ENCODE data around the gene RPS25. TPM values are rescaled to one million over a fixed set of nuclear protein-coding genes. Genes with fewer than 3 reads are reported as not detected.
"Not testable (repeated sequence)": the region's sequence is repeated elsewhere in the genome, so short reads cannot be mapped to it uniquely, and the experiment has no call there.

Gene RPS25
- total RNA-seq, 1 donor from 2014 or later, result 1,353 TPM

DNA sequence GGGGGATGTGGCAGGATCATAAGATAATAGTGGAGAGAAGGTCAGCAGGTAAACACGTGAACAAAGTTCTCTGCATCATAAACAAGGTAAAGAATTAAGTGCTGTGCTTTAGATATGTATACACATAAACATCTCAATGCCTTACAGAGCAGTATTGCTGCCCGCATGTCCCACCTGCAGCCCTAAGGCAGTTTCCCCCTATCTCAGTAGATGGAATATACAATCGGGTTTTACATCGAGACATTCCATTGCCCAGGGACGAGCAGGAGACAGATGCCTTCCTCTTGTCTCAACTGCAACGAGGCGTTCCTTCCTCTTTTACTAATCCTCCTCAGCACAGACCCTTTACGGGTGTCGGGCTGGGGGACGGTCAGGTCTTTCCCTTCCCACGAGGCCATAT is 21.3 kb upstream of the RPS25 start:
- DNase-seq (ENCODE audit: low spot score), result not testable (repeated sequence)

- no peak for DNase-seq (ENCODE audit: low spot score)
Measured at GRCh38 chr11:119038884-119039283, 20.7 kb upstream of the RPS25 start.

GRCh38 chr11:119034813-119035212 is 16.7 kb upstream of the RPS25 start:
- no peak for DNase-seq (ENCODE audit: low spot score)

DNA sequence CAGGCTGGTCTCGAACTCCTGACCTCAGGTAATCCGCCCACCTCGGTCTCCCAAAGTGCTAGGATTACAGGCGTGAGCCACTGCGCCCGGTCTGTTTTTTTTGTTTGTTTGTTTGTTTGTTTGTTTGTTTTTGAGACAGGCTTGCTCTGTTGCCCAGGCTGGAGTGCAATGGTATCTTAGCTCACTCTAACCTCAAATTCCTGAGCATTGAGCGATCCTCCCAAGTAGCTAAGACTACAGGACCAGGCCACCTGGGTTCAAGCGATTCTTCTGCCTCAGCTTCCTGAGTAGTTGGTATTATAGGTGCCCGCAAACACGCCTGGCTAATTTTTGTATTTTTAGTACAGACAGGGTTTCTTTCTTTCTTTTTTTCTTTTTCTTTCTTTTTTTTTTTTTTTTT is 15.3 kb upstream of the RPS25 start:
- not testable (repeated sequence) for DNase-seq (ENCODE audit: low spot score)

- DNase-seq (ENCODE audit: low spot score), result no peak
Measured at GRCh38 chr11:119031912-119032280, 13.8 kb upstream of the RPS25 start.

DNA sequence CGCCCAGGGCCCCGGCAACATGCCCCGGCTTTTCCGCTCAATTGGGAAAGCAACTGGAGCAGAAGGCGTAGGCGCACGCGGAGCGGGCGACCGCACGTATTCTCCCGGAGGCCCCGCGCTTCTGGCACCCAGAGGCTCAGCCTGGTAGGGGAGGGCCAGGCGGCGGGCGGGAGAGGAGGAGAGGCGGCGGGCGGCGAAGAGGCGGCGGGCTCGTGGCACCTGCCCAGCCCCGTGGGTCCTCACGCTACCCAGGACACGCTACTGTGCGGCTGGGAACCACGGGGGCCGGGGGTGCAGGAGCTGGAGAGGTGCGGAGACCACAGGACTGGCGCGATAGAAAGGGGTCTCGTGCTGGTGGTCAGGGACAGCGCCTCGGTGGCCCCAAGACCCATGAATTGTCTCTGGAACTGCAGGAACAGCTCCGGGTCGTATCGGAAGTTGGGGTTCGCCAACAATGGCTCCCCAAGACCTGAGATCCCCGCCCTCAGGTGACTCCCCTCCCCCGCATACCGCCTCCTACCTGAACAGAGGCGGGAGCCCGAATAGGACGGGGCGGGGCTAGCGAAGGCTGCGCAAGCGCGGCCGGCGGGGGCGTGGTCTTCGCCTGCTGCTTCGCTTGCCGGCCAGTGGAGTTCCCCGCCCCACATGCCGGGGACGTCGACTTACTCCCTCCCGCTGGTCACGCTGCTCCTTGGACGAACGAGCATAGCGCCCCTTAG is 12.3 kb upstream of the RPS25 start, which contains the start of gene SLC37A4:
Gene SLC37A4, minus strand, starts transcription at position 549 of the 719 bp plus-strand sequence.
- DNase-seq (ENCODE audit: low spot score), result peak; percentile 98

GRCh38 chr11:119030029-119030328 is 11.8 kb upstream of the RPS25 start:
- DNase-seq (ENCODE audit: low spot score), result no peak

DNA sequence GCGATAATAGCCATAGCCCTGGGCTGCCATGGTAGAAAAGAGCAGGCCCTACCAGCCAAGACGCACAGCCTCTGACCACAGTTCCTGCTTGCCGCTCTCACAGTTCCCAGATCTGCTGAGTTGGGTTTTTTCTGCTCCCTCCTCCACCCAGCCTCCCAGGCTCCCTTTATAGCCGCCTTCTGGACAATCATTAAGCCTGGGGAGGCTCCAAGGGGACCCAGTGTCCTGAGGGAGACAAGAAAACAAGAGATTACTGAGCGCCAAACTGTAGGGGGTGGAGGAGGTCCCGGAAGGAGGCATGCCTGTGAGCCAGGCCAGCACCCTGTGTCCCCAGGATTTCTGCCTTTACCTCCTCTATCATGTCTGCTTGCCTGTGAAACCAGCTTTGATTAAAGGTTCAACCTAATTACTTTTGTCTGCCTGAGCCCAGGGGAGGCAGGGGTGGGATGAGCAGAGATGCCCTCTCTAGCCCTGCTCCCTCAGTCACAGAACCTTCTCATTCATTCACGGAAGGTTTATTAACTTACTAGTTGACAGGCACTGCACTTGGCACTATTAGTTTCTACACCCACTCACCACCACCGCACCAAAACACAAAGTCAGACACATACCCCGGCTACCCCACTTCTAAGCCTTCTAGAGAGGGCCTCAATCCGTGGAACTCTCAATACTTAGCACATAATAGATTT is 11.3 kb upstream of the RPS25 start:
- no peak for DNase-seq (ENCODE audit: low spot score)

GRCh38 chr11:119029069-119029339 is 10.9 kb upstream of the RPS25 start:
- DNase-seq (ENCODE audit: low spot score), result no peak

- DNase-seq (ENCODE audit: low spot score), result no peak
Measured at GRCh38 chr11:119028346-119029068, 10.4 kb upstream of the RPS25 start.

DNA sequence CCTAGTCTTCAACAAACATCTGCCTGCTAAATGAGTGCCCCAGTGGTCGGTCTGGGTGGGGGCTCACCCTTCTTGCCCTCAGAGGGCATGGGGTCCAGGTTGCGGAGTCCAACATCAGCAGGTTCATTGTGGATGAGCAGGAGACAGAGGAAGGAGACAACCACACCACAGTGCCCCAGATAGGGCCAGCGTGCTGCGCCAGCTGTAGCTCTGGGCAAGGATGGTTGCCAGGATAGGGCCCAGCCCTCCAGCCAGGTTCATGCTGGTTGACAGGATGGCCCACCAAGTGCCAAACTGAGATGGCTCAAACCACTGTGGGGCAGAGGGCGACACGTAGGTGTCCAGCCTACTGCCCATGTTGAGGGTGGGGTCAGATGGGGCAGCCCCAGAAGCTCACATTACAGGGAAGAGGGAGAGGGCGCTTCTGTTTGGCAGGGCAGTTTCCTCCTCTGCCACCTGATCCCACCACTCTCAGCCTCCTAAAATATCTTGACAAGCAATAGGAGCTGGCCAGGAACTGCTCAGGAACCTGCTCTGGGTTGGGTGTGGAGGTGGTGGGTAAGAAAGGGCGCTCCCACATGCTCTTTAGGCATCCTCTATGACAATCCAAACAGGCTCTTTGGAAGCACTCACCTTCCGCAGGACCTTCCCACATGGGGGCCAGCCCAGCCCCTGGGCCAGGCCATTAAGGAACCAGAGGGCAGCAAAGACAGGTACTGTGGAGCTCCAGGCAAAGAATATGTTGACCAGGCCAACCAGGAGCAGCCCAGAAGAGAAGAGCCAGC is 9.6 kb upstream of the RPS25 start:
- no peak for DNase-seq (ENCODE audit: low spot score)

- no peak for DNase-seq (ENCODE audit: low spot score)
Measured at GRCh38 chr11:119026970-119027369, 8.8 kb upstream of the RPS25 start.

DNA sequence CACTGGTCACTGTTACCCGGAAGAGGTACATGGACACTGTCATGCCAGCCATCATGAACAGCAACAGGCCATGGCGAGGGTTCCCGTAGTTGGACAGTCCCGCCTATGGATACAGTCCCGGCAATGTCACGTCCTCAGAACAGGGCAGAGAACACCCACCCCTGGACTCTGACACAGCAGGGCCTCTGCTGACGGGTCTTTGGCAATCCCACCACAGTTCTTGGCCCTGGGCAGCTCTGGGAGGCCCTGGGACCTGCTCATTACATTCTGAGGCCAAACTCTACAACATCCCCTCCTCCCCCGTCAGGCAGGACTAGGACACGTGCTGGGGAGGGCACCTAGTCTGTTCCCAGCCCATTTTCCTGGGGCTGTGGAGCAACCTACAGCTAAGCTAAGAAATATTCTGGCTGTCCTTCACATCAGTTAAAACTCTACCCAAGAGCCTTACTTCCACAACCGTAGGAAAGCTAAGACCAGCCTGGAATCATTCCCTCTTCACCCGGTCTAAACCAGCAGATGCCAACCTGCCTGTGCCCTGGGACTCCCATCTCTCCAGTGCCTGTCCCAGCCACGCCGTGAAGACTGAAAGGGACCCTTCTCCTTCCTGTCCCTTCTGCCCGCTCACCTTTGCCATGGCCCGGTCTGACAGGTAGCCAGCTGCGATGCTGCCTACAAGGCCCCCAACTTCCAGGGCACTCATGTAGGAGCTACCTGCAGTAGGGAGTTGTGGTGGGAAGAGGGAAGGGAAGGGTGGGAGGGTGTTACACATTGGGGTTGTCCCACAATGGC is 8.0 kb upstream of the RPS25 start:
- DNase-seq (ENCODE audit: low spot score), result no peak

DNA sequence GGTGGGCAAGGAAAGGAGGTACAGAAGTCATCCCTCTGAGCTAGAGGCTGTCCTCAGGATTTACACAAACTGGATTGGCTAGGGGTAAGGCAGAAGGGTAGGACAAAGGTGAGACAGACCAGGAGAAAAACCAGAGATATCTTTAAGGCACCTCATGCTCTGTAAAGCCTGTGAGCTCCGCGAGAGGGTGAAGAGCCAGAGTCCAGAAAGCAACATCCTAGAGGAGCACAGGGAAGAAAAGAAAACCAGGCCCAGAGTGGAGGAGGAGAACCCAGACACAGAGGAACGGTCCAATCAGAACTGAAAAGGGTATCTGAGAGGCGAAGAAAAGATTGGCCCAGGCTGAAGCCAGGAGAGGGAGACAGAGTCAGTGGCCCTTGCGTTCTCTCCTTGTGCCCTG is 7.4 kb upstream of the RPS25 start:
- DNase-seq (ENCODE audit: low spot score), result no peak

DNA sequence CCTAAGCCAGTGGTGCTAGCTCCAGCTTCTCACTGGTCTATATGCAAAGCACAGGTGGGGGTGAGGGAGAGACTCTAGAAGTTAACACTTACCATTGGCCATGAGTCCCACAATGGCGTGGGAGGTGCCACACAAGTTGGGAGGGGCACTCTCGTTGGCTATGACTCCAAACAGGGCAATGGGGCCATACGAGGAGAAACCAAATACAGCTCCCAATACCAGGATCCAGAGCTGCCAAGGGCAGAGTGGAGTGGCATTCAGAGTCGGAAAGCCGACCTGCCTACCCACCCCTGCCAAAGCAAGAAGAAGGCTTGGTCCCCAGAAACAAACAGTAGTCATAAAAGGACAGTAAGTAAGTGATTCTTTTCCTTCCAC is 6.9 kb upstream of the RPS25 start:
- no peak for DNase-seq (ENCODE audit: low spot score)

- no peak for DNase-seq (ENCODE audit: low spot score)
Measured at GRCh38 chr11:119024430-119025098, 6.4 kb upstream of the RPS25 start.

DNA sequence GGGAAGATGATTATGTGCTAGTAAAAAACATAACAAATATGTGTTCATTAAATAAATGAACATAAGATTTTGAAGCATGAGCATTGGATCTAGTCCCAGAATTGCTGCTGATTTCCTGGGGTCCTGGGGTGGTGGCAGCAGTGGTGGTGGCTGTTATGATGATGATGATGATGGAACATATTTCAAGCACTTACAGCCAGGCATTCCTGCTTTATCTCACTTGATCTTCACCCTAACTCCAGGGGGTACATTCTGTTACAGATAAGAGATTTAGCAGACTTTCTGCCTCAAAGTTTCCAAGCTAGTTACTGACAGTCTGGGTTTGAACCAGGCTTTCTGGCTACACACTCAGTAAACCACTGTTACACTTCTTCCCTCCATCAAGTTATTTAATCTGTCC is 5.6 kb upstream of the RPS25 start:
- DNase-seq (ENCODE audit: low spot score), result no peak

DNA sequence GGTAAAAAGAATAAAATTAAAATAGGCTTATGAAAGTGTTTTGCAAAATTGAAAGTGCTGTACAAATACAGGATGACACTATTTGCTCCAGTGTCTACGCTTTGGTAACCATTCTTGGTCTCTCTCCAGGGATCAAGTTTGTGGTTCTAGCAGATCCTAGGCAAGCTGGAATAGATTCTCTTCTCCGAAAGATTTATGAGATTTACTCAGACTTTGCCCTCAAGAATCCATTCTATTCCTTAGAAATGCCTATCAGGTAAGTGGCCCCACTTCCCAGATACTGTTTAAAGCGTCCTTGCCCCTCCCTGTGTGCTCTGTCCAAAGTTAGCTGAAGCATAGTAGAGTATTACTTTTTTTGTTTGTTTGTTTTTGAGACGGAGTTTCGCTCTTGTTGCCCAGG is 3.5 kb upstream of the RPS25 start:
- DNase-seq (ENCODE audit: low spot score), result no peak

GRCh38 chr11:119019996-119020395 is 1.9 kb upstream of the RPS25 start:
- no peak for DNase-seq (ENCODE audit: low spot score)

- not testable (repeated sequence) for DNase-seq (ENCODE audit: low spot score)
Measured at GRCh38 chr11:119017377-119017776, 766 bp downstream of the RPS25 start.
